Panc1 (cell line): ENCODE data around the gene AFF2. TPM values are rescaled to one million over a fixed set of nuclear protein-coding genes. Genes with fewer than 3 reads are reported as not detected.

Experiments used
- ATAC-seq: fragments of 200-7000 bp; cut with Tn5 transposase; 2 replicates; pipeline ENCODE4 v1.9.1; 2020; ENCODE audit warnings: mild to moderate bottlenecking, moderate library complexity
- BruUV-seq: library from RNA; stranded (reverse); fragments of 400-500 nt; replicated peaks from 2 replicates; lab custom pipeline; 2021; lab: Mats Ljungman, UMichigan
- CTCF ChIA-PET: fragments of 300-600 bp; sonication (Branson Sonifier 250); formaldehyde crosslinking; loops from one replicate; lab custom pipeline; 2022; ENCODE audit warnings: antibody characterized with exemption; lab: Charles Lee
- POLR2A ChIA-PET: fragments of 300-600 bp; sonication (Branson Sonifier 250); formaldehyde crosslinking; loops from one replicate; lab custom pipeline; 2022; ENCODE audit warnings: antibody characterized with exemption; lab: Charles Lee
- DNase-seq: peaks from one replicate; pipeline ENCODE4 v3.0.0-alpha.2; 2010; ENCODE audit warnings: low read depth, low spot score
- H3K27ac ChIP-seq: 2 replicates; pipeline ENCODE4 v1.5.1; 2011; ENCODE audit warnings: mild to moderate bottlenecking, low read length, inconsistent platforms
- H3K27me3 ChIP-seq: fragments of 200-500 bp; sonication (Bioruptor generic); 2 replicates; pipeline ENCODE4 v1.6.0; 2014; ENCODE audit warnings: low read length, inconsistent platforms; ENCODE audit not compliant: control insufficient read depth, insufficient read depth
- H3K36me3 ChIP-seq: fragments of 200-500 bp; sonication (Bioruptor generic); 2 replicates; pipeline ENCODE4 v1.5.1; 2014; ENCODE audit warnings: inconsistent platforms, mild to moderate bottlenecking, low read length, moderate library complexity; ENCODE audit not compliant: control insufficient read depth, insufficient read depth
- H3K4me1 ChIP-seq: 2 replicates; pipeline ENCODE4 v1.5.1; 2011; ENCODE audit warnings: inconsistent platforms, mild to moderate bottlenecking, low read length, moderate library complexity; ENCODE audit not compliant: control insufficient read depth, insufficient read depth
- H3K4me3 ChIP-seq, 2 experiments: 2 replicates each; pipeline ENCODE4 v1.5.1; 2011 to 2012; ENCODE audit warnings: low read depth in 2 of 2, low read length in 2 of 2, mild to moderate bottlenecking in 2 of 2, inconsistent platforms in 1 of 2, moderate library complexity in 1 of 2
- H3K9me3 ChIP-seq: fragments of 200-500 bp; sonication (Bioruptor generic); 2 replicates; pipeline ENCODE4 v1.5.1; 2014; ENCODE audit warnings: low read depth, mild to moderate bottlenecking, inconsistent platforms, low read length, moderate library complexity; ENCODE audit not compliant: control insufficient read depth, insufficient read depth
- POLR2AphosphoS5 ChIP-seq: IDR thresholded peaks from 2 replicates; pipeline ENCODE4 v1.6.1; 2012; ENCODE audit warnings: mild to moderate bottlenecking, low read depth, low read length, moderate library complexity
- SIN3A ChIP-seq: IDR thresholded peaks from 2 replicates; pipeline ENCODE4 v1.6.1; 2012; ENCODE audit warnings: low read depth, mild to moderate bottlenecking, low read length, moderate library complexity, borderline replicate concordance; ENCODE audit not compliant: insufficient read depth
- TCF7L2 ChIP-seq: IDR thresholded peaks from 2 replicates; pipeline ENCODE4 v1.6.1; 2011; ENCODE audit warnings: mild to moderate bottlenecking, low read depth, low read length, inconsistent platforms
- in situ Hi-C: cut with HindIII; loops from 2 replicates; pipeline ENCODE4 v1.10.0; 2016; ENCODE audit warnings: low sequenced_read_pairs, low pct_unique_long_range_greater_than_20kb
- intact Hi-C: fragments of 100-400 bp; cut with micrococcal nuclease; formaldehyde crosslinking; loops from one replicate; pipeline ENCODE4 v1.10.0; 2022; ENCODE audit not compliant: unreplicated experiment
- total RNA-seq: library from RNA; stranded (reverse); gene quantifications from one replicate; pipeline ENCODE4 v1.2.1, GENCODE V29; 2021; ENCODE audit not compliant: unreplicated experiment
- TF ChIP-seq, protein P1 (sequence below), 2 experiments: IDR thresholded peaks; 2 replicates each; pipeline ENCODE4 v1.6.1; 2011 to 2012; ENCODE audit warnings: low read depth in 2 of 2, control low read depth in 1 of 2, low read length in 1 of 2, mild to moderate bottlenecking in 1 of 2, moderate library complexity in 1 of 2; ENCODE audit not compliant: insufficient read depth in 1 of 2
- TF ChIP-seq, protein P2 (sequence below): fragments of 450-650 bp; IDR thresholded peaks from 2 replicates; pipeline ENCODE4 v1.5.1; 2017; ENCODE audit warnings: mild to moderate bottlenecking

AFF2 gene
- total RNA-seq, 1 experiment from 2014 or later = 0.05 TPM

DNA sequence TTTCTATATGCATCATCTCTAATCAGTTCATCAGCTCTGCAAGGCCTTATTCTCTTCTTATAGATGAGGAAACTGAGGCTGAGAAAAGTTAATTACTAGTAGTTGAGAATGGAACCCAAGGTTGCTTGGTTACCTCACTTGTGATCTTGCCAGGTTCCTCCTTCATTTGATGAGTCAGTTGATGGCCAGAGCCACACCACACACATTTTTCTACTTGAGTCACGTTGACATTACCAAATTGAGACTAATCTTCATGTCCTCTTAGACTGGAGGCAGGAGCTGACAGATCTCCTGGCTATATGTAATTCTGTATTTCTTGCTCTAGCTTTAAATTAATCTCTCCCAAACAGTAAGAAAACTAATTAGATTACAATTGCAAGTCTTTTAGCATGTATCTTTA lies 428.4 kb downstream of the AFF2 start:
- no TSS peak for BruUV-seq
- H3K36me3 ChIP-seq = no peaks in the 10 kb centered on the region
- in situ Hi-C loops = no loop called here
- no peak for ATAC-seq
- no peak overlapping the region for H3K4me3 ChIP-seq
- no peak for DNase-seq
- H3K9me3 ChIP-seq = no peaks in the 10 kb centered on the region
- ChIA-PET CTCF (no interaction called here), POLR2A (no interaction called here)
- H3K4me1 ChIP-seq = no peaks in the 10 kb centered on the region
- no peaks in the 10 kb centered on the region for H3K27me3 ChIP-seq
- TF ChIP-seq TCF7L2 = no peak
- TF ChIP-seq, protein P1, sequence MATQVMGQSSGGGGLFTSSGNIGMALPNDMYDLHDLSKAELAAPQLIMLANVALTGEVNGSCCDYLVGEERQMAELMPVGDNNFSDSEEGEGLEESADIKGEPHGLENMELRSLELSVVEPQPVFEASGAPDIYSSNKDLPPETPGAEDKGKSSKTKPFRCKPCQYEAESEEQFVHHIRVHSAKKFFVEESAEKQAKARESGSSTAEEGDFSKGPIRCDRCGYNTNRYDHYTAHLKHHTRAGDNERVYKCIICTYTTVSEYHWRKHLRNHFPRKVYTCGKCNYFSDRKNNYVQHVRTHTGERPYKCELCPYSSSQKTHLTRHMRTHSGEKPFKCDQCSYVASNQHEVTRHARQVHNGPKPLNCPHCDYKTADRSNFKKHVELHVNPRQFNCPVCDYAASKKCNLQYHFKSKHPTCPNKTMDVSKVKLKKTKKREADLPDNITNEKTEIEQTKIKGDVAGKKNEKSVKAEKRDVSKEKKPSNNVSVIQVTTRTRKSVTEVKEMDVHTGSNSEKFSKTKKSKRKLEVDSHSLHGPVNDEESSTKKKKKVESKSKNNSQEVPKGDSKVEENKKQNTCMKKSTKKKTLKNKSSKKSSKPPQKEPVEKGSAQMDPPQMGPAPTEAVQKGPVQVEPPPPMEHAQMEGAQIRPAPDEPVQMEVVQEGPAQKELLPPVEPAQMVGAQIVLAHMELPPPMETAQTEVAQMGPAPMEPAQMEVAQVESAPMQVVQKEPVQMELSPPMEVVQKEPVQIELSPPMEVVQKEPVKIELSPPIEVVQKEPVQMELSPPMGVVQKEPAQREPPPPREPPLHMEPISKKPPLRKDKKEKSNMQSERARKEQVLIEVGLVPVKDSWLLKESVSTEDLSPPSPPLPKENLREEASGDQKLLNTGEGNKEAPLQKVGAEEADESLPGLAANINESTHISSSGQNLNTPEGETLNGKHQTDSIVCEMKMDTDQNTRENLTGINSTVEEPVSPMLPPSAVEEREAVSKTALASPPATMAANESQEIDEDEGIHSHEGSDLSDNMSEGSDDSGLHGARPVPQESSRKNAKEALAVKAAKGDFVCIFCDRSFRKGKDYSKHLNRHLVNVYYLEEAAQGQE (IDR thresholded peaks at IDR 0.05; ENCODE audit: insufficient read depth in 1 of 2, low read depth in 2 of 2, low read length in 1 of 2) = no peak
- intact Hi-C loops = no loop called here
- no peak overlapping the region for H3K27ac ChIP-seq

DNA sequence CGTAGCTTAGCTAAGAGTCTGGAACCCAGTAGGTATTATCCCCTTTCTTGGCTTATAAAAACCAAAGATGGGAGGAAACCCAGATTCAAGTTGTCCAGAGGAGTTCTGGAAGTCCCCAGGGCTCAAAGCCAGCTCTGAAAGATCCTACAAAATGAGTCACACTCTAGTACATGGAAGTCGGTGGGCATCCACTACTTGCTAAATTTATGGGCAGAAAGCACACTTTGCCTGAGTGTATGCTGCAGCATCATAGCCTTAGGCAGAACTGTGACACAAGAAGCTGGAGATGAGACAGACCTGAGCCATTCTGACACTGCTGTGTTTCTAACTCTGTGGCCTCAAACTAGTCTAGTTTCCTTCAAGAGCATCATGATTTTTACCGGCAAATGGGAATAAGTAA lies 429.3 kb downstream of the AFF2 start:
- Histone ChIP-seq H3K4me3 (no peak overlapping the region), H3K9me3 (no peaks in the 10 kb centered on the region), H3K36me3 (no peaks in the 10 kb centered on the region), H3K27ac (no peak overlapping the region), H3K4me1 (no peaks in the 10 kb centered on the region), H3K27me3 (no peaks in the 10 kb centered on the region)
- TF ChIP-seq, protein P1 (IDR thresholded peaks at IDR 0.05; ENCODE audit: insufficient read depth in 1 of 2, low read depth in 2 of 2, low read length in 1 of 2) = no peak
- TF ChIP-seq SIN3A (no peak), POLR2AphosphoS5 (no peak), TCF7L2 (no peak)
- TF ChIP-seq, protein P2, sequence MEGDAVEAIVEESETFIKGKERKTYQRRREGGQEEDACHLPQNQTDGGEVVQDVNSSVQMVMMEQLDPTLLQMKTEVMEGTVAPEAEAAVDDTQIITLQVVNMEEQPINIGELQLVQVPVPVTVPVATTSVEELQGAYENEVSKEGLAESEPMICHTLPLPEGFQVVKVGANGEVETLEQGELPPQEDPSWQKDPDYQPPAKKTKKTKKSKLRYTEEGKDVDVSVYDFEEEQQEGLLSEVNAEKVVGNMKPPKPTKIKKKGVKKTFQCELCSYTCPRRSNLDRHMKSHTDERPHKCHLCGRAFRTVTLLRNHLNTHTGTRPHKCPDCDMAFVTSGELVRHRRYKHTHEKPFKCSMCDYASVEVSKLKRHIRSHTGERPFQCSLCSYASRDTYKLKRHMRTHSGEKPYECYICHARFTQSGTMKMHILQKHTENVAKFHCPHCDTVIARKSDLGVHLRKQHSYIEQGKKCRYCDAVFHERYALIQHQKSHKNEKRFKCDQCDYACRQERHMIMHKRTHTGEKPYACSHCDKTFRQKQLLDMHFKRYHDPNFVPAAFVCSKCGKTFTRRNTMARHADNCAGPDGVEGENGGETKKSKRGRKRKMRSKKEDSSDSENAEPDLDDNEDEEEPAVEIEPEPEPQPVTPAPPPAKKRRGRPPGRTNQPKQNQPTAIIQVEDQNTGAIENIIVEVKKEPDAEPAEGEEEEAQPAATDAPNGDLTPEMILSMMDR = no peak
- ATAC-seq (no peak), DNase-seq (no peak)
- ChIA-PET CTCF (no interaction called here), POLR2A (no interaction called here)
- intact Hi-C loops (no loop called here), in situ Hi-C loops (no loop called here)
- no TSS peak for BruUV-seq
